Lung (tissue), 12 donors: ENCODE data around the gene AGAP4. TPM values are rescaled to one million over a fixed set of nuclear protein-coding genes. Genes with fewer than 3 reads are reported as not detected.
A peak's percentile ranks its signal among the peaks of the same experiment; 100 is the strongest.
"Not testable (repeated sequence)": the region's sequence is repeated elsewhere in the genome, so short reads cannot be mapped to it uniquely, and the experiment has no call there.

Experiments used
- ATAC-seq: fragments of 200-7000 bp; cut with Tn5 transposase; one replicate; pipeline ENCODE4 v1.9.1; 2020; ENCODE audit warnings: moderate number of reproducible peaks; ENCODE audit not compliant: insufficient read depth, low FRiP score
- DNase-seq, 3 donors: peaks; one replicate each; pipeline ENCODE4 v3.0.0-alpha.2; 2013 to 2017
- H3K27ac ChIP-seq, 2 donors: one replicate each; pipeline ENCODE4 v1.5.1; 2013; ENCODE audit warnings: mild to moderate bottlenecking in 2 of 2, moderate library complexity in 2 of 2, control low read depth in 1 of 2, inconsistent platforms in 1 of 2, low read depth in 1 of 2, low read length in 1 of 2
- H3K27me3 ChIP-seq, 3 donors: one replicate each; pipeline ENCODE4 v1.5.1; 2013; ENCODE audit warnings: low read length in 2 of 3; ENCODE audit not compliant: control insufficient read depth in 3 of 3, insufficient read depth in 3 of 3
- H3K36me3 ChIP-seq, 4 donors: one replicate each; pipeline ENCODE4 v1.5.1; 2013; ENCODE audit warnings: low read length in 4 of 4, mild to moderate bottlenecking in 1 of 4, moderate library complexity in 1 of 4; ENCODE audit not compliant: control insufficient read depth in 4 of 4, insufficient read depth in 4 of 4
- H3K4me1 ChIP-seq, 5 donors: one replicate each; pipeline ENCODE4 v1.5.1; 2013; ENCODE audit warnings: low read length in 5 of 5, mild to moderate bottlenecking in 2 of 5, moderate library complexity in 1 of 5; ENCODE audit not compliant: control insufficient read depth in 5 of 5, insufficient read depth in 5 of 5
- H3K4me3 ChIP-seq: one replicate; pipeline ENCODE4 v1.5.1; 2013; ENCODE audit warnings: mild to moderate bottlenecking, control low read depth, moderate library complexity
- H3K9ac ChIP-seq, 2 donors: one replicate each; pipeline ENCODE4 v1.5.1; 2013; ENCODE audit warnings: low read length in 2 of 2, control low read depth in 1 of 2; ENCODE audit not compliant: insufficient read depth in 1 of 2
- H3K9me3 ChIP-seq, 4 donors: one replicate each; pipeline ENCODE4 v1.5.1; 2013; ENCODE audit warnings: low read length in 3 of 4, mild to moderate bottlenecking in 1 of 4, moderate library complexity in 1 of 4; ENCODE audit not compliant: control insufficient read depth in 4 of 4, insufficient read depth in 3 of 4
- CTCF ChIP-seq: IDR thresholded peaks from 2 replicates; pipeline ENCODE4 v1.5.1; 2012; ENCODE audit warnings: mild to moderate bottlenecking; ENCODE audit errors: control extremely low read depth, extremely low read depth
- WGBS, 2 donors: extraction: QIAGEN DNeasy Blood & Tissue Kit; methylation state at CpG; one replicate each; pipeline ENCODE4 v1.1.7; 2013; 5-methylcytosine and 5-hydroxymethylcytosine counted together
- polyA plus RNA-seq, 2 donors: library from polyadenylated mRNA; stranded (reverse); fragments of 200-250 nt; gene quantifications; one replicate each; pipeline ENCODE4 v1.2.1, GENCODE V29; 2013
- total RNA-seq, 2 donors: library from RNA; depleted of rRNA in 1 of 2; stranded (reverse); fragments of >200 nt in 1 of 2; gene quantifications; one replicate each; pipeline ENCODE4 v1.2.1, GENCODE V29; 2014 to 2021
- donor health status: control.
- donor health status: control.
- donor health status: Bipolar disorder and iron deficiency.
- donor health status: healthy.
- donor health status: DM: yes; HTN: yes; CAD: no.

The AGAP4 gene
- total and polyA plus RNA-seq, 4 donors, result 7.1 to 16.6 (median 13.9) TPM

DNA sequence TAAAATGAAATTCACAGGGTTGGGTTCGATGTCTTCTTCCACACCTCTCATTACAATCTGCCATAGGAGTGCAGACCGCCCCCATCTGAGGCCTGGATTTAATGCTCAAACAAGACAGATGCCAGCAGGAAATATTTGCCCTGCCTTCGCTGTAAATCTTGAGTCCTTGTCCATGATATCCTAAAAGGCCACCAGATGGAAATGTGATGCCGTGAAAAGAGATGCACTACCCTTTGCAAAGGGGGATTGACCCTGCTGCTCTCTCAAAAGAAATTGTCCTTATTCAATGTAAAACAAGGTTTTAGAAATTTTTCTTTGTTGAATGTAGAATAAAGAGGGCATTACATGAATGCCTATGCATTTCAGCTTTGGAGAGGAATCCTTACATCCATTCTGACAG, 37.5 kb downstream of the AGAP4 start:
- TF ChIP-seq CTCF, result no peak
- Histone ChIP-seq H3K4me1 (no peaks in the 10 kb centered on the region), H3K27ac (no peak overlapping the region), H3K9me3 (no peaks in the 10 kb centered on the region), H3K27me3 (no peaks in the 10 kb centered on the region), H3K9ac (no peak overlapping the region), H3K36me3 (no peaks in the 10 kb centered on the region), H3K4me3 (no peak overlapping the region)
- 87 to 91% methylated on average over 4 of the region's 4 CpGs for WGBS, 2 donors
- no peak for ATAC-seq
- peak in 1 of 3 donors; percentile 5 for DNase-seq

GRCh38 chr10:45804996-45805395, 42.3 kb downstream of the AGAP4 start:
- H3K4me3 ChIP-seq, H3K9ac ChIP-seq, H3K4me1 ChIP-seq, H3K27me3 ChIP-seq, H3K9me3 ChIP-seq, DNase-seq, H3K27ac ChIP-seq, ATAC-seq, H3K36me3 ChIP-seq: not testable (repeated sequence)
- WGBS, 2 donors, result 76 to 81% methylated on average over 2 of the region's 2 CpGs

GRCh38 chr10:45803060-45804010, 44.0 kb downstream of the AGAP4 start:
- ATAC-seq, result not testable (repeated sequence)

GRCh38 chr10:45794761-45795160, 52.5 kb downstream of the AGAP4 start:
- not testable (repeated sequence) for H3K4me1 ChIP-seq, H3K27ac ChIP-seq, H3K9ac ChIP-seq, ATAC-seq, H3K4me3 ChIP-seq, H3K9me3 ChIP-seq, H3K27me3 ChIP-seq, H3K36me3 ChIP-seq
- peak in 2 of 3 donors; percentile 55 to 76 for DNase-seq
- WGBS, 2 donors, result 58 to 81% methylated on average over 2 of the region's 2 CpGs

More at GRCh38 chr10:45803060-45804010, 44.0 kb downstream of the AGAP4 start:
- H3K9ac ChIP-seq, H3K36me3 ChIP-seq, H3K4me3 ChIP-seq, H3K27ac ChIP-seq, H3K4me1 ChIP-seq, H3K9me3 ChIP-seq, H3K27me3 ChIP-seq: not testable (repeated sequence)
- peak in 2 of 3 donors; percentile 2 to 26 for DNase-seq
- 51% methylated on average over 13 of the region's 13 CpGs for WGBS, 2 donors

DNA sequence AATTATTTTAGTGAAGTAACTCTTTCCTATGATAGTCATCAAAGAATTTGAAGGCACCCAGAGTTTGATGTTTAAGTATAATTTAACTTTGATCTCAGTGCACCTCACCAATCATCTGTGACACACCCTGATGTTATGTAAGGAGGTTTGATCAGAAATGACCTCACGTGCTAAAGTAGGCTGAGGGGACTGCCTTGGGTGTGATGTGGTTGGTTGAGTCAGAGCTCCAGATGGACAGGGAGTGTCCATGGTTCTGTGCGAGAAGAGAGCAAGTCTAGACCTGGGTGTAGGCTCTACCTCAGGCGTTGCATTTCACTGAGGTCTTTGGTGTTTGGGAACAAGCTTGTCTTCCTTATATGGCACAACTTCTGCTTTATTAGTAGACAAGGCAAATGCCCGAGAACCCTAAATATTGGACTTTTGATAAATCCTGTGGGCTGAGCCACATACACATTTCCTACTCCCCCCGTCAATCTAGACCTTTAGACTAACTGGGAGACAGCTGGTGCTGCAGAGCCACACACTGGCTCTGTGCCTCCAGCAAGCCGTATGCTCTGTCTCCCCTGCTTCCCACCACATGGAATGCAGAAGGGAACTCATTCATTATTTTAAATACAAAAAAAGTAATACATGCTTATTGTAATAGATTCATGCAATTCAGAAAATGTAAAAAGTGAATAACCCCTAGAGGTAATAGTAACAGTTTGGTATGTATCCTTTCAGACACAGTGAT, 56.4 kb downstream of the AGAP4 start:
- not testable (repeated sequence) for H3K4me3 ChIP-seq, H3K27ac ChIP-seq, H3K9ac ChIP-seq, DNase-seq, ATAC-seq, H3K4me1 ChIP-seq, H3K27me3 ChIP-seq, H3K9me3 ChIP-seq
- WGBS, 2 donors, result 89 to 94% methylated on average over 5 of the region's 6 CpGs
- H3K36me3 ChIP-seq, result peaks cover 0 to 12% (median under 1%) of the 10 kb centered on the region in 4 donors

DNA sequence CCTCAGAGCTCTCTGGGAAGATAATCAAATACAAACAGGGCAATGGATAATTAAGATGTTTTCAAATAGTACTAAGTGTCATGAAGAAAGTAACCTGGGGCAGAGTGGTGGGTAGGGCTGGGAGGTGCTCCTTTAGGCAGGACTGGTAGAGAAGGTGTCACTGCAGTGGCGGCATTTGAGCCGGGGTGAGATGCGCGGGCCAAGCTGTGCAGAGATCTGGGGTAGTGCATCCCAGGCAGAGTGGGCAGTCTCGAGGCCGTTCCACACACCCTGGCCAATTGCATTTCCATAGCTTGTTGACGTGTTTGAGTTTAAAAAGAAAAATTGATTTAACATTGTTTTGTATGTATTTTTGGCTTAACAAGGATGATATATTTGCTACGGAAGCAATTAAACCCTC, 57.3 kb downstream of the AGAP4 start:
- H3K36me3 ChIP-seq, result peaks cover under 1 to 14% (median 3%) of the 10 kb centered on the region in 4 donors
- 97% methylated on average over 8 of the region's 8 CpGs for WGBS, 2 donors
- not testable (repeated sequence) for DNase-seq

GRCh38 chr10:45787212-45787741, 60.0 kb downstream of the AGAP4 start:
- H3K27ac ChIP-seq, H3K4me1 ChIP-seq, H3K27me3 ChIP-seq, ATAC-seq, H3K4me3 ChIP-seq, DNase-seq, H3K9ac ChIP-seq, H3K9me3 ChIP-seq: not testable (repeated sequence)
- peaks cover 2 to 13% (median 4%) of the 10 kb centered on the region in 4 donors for H3K36me3 ChIP-seq
- 73 to 100% methylated on average over 1 to 2 of the region's 5 CpGs for WGBS, 2 donors

More for the DNA sequence above, 57.3 kb downstream of the AGAP4 start:
- ATAC-seq, H3K9me3 ChIP-seq, H3K4me3 ChIP-seq, H3K4me1 ChIP-seq, H3K27me3 ChIP-seq, H3K27ac ChIP-seq, H3K9ac ChIP-seq: not testable (repeated sequence)
